ENCODE results near the gene TNIP1. TPM values are rescaled to one million over a fixed set of nuclear protein-coding genes. Genes with fewer than 3 reads are reported as not detected.

Gene TNIP1
- total RNA-seq, 4 donors from 2014 or later, result 112 to 228 (median 188) TPM

- Histone ChIP-seq H3K27ac (peak overlapping the region; percentile 90 to 94 (median 92)), H3K4me1 (peaks cover 82 to 89% of the 10 kb centered on the region in 2 donors), H3K9me3 (no peaks in the 10 kb centered on the region), H3K4me3 (no peak overlapping the region), H3K27me3 (no peaks in the 10 kb centered on the region), H3K36me3 (peaks cover 0 to 28% of the 10 kb centered on the region in 2 donors)
- DNase-seq, result peak in 1 of 2 donors; percentile 15
- intact Hi-C loops (cut with DNase I; ENCODE audit: low total_unique reads) (no loop called here), in situ Hi-C loops (cut with MboI; ENCODE audit: low sequenced_read_pairs in 4 of 4) (no loop called here)
- peak; percentile 7 to 10 for ATAC-seq
- TF ChIP-seq CTCF (IDR thresholded peaks at IDR 0.05 in 4 of 5, conservative IDR thresholded peaks at IDR 0.05 in 1 of 5) (no peak), POLR2A (IDR thresholded peaks at IDR 0.05) (no peak)
These were observed 18.3 kb downstream of the TNIP1 start for GRCh38 chr5:151062405-151063141.

GRCh38 chr5:151060742-151061141 lies 20.1 kb downstream of the TNIP1 start:
- Histone ChIP-seq H3K4me1 (peaks cover 63 to 72% of the 10 kb centered on the region in 2 donors), H3K27ac (peak overlapping the region; percentile 90 to 94 (median 92)), H3K4me3 (no peak overlapping the region), H3K9me3 (no peaks in the 10 kb centered on the region), H3K36me3 (peaks cover 0 to 46% of the 10 kb centered on the region in 2 donors), H3K27me3 (no peaks in the 10 kb centered on the region)
- in situ Hi-C loops (cut with MboI; ENCODE audit: low sequenced_read_pairs in 4 of 4), result no loop called here
- no peak for TF ChIP-seq CTCF (IDR thresholded peaks at IDR 0.05 in 4 of 5, conservative IDR thresholded peaks at IDR 0.05 in 1 of 5)
- no peak for TF ChIP-seq POLR2A (IDR thresholded peaks at IDR 0.05)
- intact Hi-C loops (cut with DNase I; ENCODE audit: low total_unique reads), result loop anchor here (1.0 kb wide), 1 partner anchor 8 kb away; no protein-coding TSS in a partner anchor
- peak in 1 of 2 donors; percentile 58 for DNase-seq
- no peak for ATAC-seq

GRCh38 chr5:151058891-151059489 lies 21.8 kb downstream of the TNIP1 start:
- in situ Hi-C loops (cut with MboI; ENCODE audit: low sequenced_read_pairs in 4 of 4) (no loop called here), intact Hi-C loops (cut with DNase I; ENCODE audit: low total_unique reads) (no loop called here)
- no peaks in the 10 kb centered on the region for H3K27me3 ChIP-seq
- H3K27ac ChIP-seq, result peak overlapping the region; percentile 90 to 94 (median 92)
- no peak for TF ChIP-seq POLR2A (IDR thresholded peaks at IDR 0.05)
- peak in 1 of 5 experiments; percentile 5 for TF ChIP-seq CTCF (IDR thresholded peaks at IDR 0.05 in 4 of 5, conservative IDR thresholded peaks at IDR 0.05 in 1 of 5)
- peaks cover 48 to 55% of the 10 kb centered on the region in 2 donors for H3K4me1 ChIP-seq
- DNase-seq (peak in 1 of 2 donors; percentile 47), ATAC-seq (peak in 1 of 2 donors; percentile 16)
- H3K36me3 ChIP-seq, result peaks cover 0 to 64% of the 10 kb centered on the region in 2 donors
- no peaks in the 10 kb centered on the region for H3K9me3 ChIP-seq
- H3K4me3 ChIP-seq, result no peak overlapping the region

GRCh38 chr5:151058301-151058700 lies 22.5 kb downstream of the TNIP1 start:
- Histone ChIP-seq H3K9me3 (no peaks in the 10 kb centered on the region), H3K27ac (peak overlapping the region; percentile 90 to 94 (median 92)), H3K4me1 (peaks cover 41 to 49% of the 10 kb centered on the region in 2 donors), H3K36me3 (peaks cover 0 to 70% of the 10 kb centered on the region in 2 donors), H3K4me3 (no peak overlapping the region), H3K27me3 (no peaks in the 10 kb centered on the region)
- no peak for ATAC-seq
- no peak for DNase-seq
- in situ Hi-C loops (cut with MboI; ENCODE audit: low sequenced_read_pairs in 4 of 4), result no loop called here
- TF ChIP-seq CTCF (IDR thresholded peaks at IDR 0.05 in 4 of 5, conservative IDR thresholded peaks at IDR 0.05 in 1 of 5) (peak in 1 of 5 experiments; percentile 19), POLR2A (IDR thresholded peaks at IDR 0.05) (no peak)
- intact Hi-C loops (cut with DNase I; ENCODE audit: low total_unique reads), result no loop called here

Data from gastrocnemius medialis (tissue), 4 donors.